ENCODE data around the gene MIEN1. TPM values are rescaled to one million over a fixed set of nuclear protein-coding genes. Genes with fewer than 3 reads are reported as not detected.
A peak's percentile ranks its signal among the peaks of the same experiment; 100 is the strongest.
"Not testable (repeated sequence)": the region's sequence is repeated elsewhere in the genome, so short reads cannot be mapped to it uniquely, and the experiment has no call there.

The MIEN1 gene
- total and polyA plus RNA-seq, 4 donors: 21.6 to 82.4 (median 46.0) TPM

GRCh38 chr17:39752241-39752881 is 22.0 kb upstream of the MIEN1 start:
- intact Hi-C loops (cut with DNase I): loop anchor here in 1 of 2 donors (5.0 kb wide), 1 partner anchor 115 kb away; the partner anchor contains the start of gene STARD3
- DNase-seq: no peak
- 81 to 83% methylated on average over 13 of the region's 13 CpGs for WGBS, 2 donors
- Histone ChIP-seq H3K27ac (ENCODE audit: low read depth in 1 of 2, low read length in 2 of 2) (no peak overlapping the region), H3K27me3 (ENCODE audit: control insufficient read depth in 1 of 2, insufficient read depth in 2 of 2, low read length in 1 of 2) (no peaks in the 10 kb centered on the region), H3K4me3 (ENCODE audit: low read length in 2 of 2) (no peak overlapping the region), H3K36me3 (ENCODE audit: control insufficient read depth in 1 of 2, insufficient read depth in 2 of 2, low read length in 1 of 2) (no peaks in the 10 kb centered on the region), H3K4me1 (ENCODE audit: control insufficient read depth in 1 of 2, insufficient read depth in 2 of 2, low read length in 2 of 2) (no peaks in the 10 kb centered on the region), H3K9me3 (ENCODE audit: control insufficient read depth, low read length) (no peaks in the 10 kb centered on the region)
- ATAC-seq (ENCODE audit: low FRiP score): no peak

- DNase-seq: peak in 1 of 2 donors; percentile 59
- H3K27me3 ChIP-seq (ENCODE audit: control insufficient read depth in 1 of 2, insufficient read depth in 2 of 2, low read length in 1 of 2): no peaks in the 10 kb centered on the region
- 4 to 5% methylated on average over 10 of the region's 10 CpGs for WGBS, 2 donors
Measured at GRCh38 chr17:39751637-39752036, 21.3 kb upstream of the MIEN1 start.

GRCh38 chr17:39751016-39751543 is 20.7 kb upstream of the MIEN1 start:
- intact Hi-C loops (cut with DNase I): loop anchor here in 1 of 2 donors (5.0 kb wide), 1 partner anchor 114 kb away; the partner anchor contains the start of gene STARD3
- Histone ChIP-seq H3K9me3 (ENCODE audit: control insufficient read depth, low read length) (no peaks in the 10 kb centered on the region), H3K27me3 (ENCODE audit: control insufficient read depth in 1 of 2, insufficient read depth in 2 of 2, low read length in 1 of 2) (no peaks in the 10 kb centered on the region), H3K36me3 (ENCODE audit: control insufficient read depth in 1 of 2, insufficient read depth in 2 of 2, low read length in 1 of 2) (no peaks in the 10 kb centered on the region), H3K4me1 (ENCODE audit: control insufficient read depth in 1 of 2, insufficient read depth in 2 of 2, low read length in 2 of 2) (no peaks in the 10 kb centered on the region), H3K27ac (ENCODE audit: low read depth in 1 of 2, low read length in 2 of 2) (no peak overlapping the region), H3K4me3 (ENCODE audit: low read length in 2 of 2) (no peak overlapping the region)
- DNase-seq: peak in 1 of 2 donors; percentile 20
- no peak for ATAC-seq (ENCODE audit: low FRiP score)
- 23 to 27% methylated on average over 5 of the region's 5 CpGs for WGBS, 2 donors

More at GRCh38 chr17:39751637-39752036, 21.3 kb upstream of the MIEN1 start:
- Histone ChIP-seq H3K27ac (ENCODE audit: low read depth in 1 of 2, low read length in 2 of 2) (no peak overlapping the region), H3K36me3 (ENCODE audit: control insufficient read depth in 1 of 2, insufficient read depth in 2 of 2, low read length in 1 of 2) (no peaks in the 10 kb centered on the region), H3K9me3 (ENCODE audit: control insufficient read depth, low read length) (no peaks in the 10 kb centered on the region), H3K4me3 (ENCODE audit: low read length in 2 of 2) (no peak overlapping the region), H3K4me1 (ENCODE audit: control insufficient read depth in 1 of 2, insufficient read depth in 2 of 2, low read length in 2 of 2) (no peaks in the 10 kb centered on the region)
- intact Hi-C loops (cut with DNase I): loop anchor here in 1 of 2 donors (5.0 kb wide), 1 partner anchor 114 kb away; the partner anchor contains the start of gene STARD3
- no peak for ATAC-seq (ENCODE audit: low FRiP score)

GRCh38 chr17:39750131-39751015 is 20.0 kb upstream of the MIEN1 start:
- Histone ChIP-seq H3K4me3 (ENCODE audit: low read length in 2 of 2) (no peak overlapping the region), H3K27ac (ENCODE audit: low read depth in 1 of 2, low read length in 2 of 2) (no peak overlapping the region), H3K36me3 (ENCODE audit: control insufficient read depth in 1 of 2, insufficient read depth in 2 of 2, low read length in 1 of 2) (no peaks in the 10 kb centered on the region), H3K4me1 (ENCODE audit: control insufficient read depth in 1 of 2, insufficient read depth in 2 of 2, low read length in 2 of 2) (no peaks in the 10 kb centered on the region), H3K9me3 (ENCODE audit: control insufficient read depth, low read length) (no peaks in the 10 kb centered on the region), H3K27me3 (ENCODE audit: control insufficient read depth in 1 of 2, insufficient read depth in 2 of 2, low read length in 1 of 2) (no peaks in the 10 kb centered on the region)
- no peak for ATAC-seq (ENCODE audit: low FRiP score)
- WGBS, 2 donors: 27 to 32% methylated on average over 9 of the region's 9 CpGs
- intact Hi-C loops (cut with DNase I): loop anchor here in 1 of 2 donors (5.0 kb wide), 1 partner anchor 113 kb away; the partner anchor contains the start of gene STARD3
- DNase-seq: peak in 1 of 2 donors; percentile 50

- peak in 1 of 2 donors; percentile 14 for DNase-seq
- H3K4me3 ChIP-seq (ENCODE audit: low read length in 2 of 2); H3K9me3 ChIP-seq (ENCODE audit: control insufficient read depth, low read length); intact Hi-C loops (cut with DNase I); H3K27ac ChIP-seq (ENCODE audit: low read depth in 1 of 2, low read length in 2 of 2); H3K27me3 ChIP-seq (ENCODE audit: control insufficient read depth in 1 of 2, insufficient read depth in 2 of 2, low read length in 1 of 2); H3K4me1 ChIP-seq (ENCODE audit: control insufficient read depth in 1 of 2, insufficient read depth in 2 of 2, low read length in 2 of 2); ATAC-seq (ENCODE audit: low FRiP score); H3K36me3 ChIP-seq (ENCODE audit: control insufficient read depth in 1 of 2, insufficient read depth in 2 of 2, low read length in 1 of 2): not testable (repeated sequence)
- WGBS, 2 donors: 90 to 96% methylated on average over 8 of the region's 8 CpGs
Measured at GRCh38 chr17:39748444-39749034, 18.2 kb upstream of the MIEN1 start.

- intact Hi-C loops (cut with DNase I): no loop called here
- Histone ChIP-seq H3K27me3 (ENCODE audit: control insufficient read depth in 1 of 2, insufficient read depth in 2 of 2, low read length in 1 of 2) (no peaks in the 10 kb centered on the region), H3K9me3 (ENCODE audit: control insufficient read depth, low read length) (no peaks in the 10 kb centered on the region), H3K27ac (ENCODE audit: low read depth in 1 of 2, low read length in 2 of 2) (no peak overlapping the region), H3K4me1 (ENCODE audit: control insufficient read depth in 1 of 2, insufficient read depth in 2 of 2, low read length in 2 of 2) (no peaks in the 10 kb centered on the region), H3K4me3 (ENCODE audit: low read length in 2 of 2) (no peak overlapping the region), H3K36me3 (ENCODE audit: control insufficient read depth in 1 of 2, insufficient read depth in 2 of 2, low read length in 1 of 2) (no peaks in the 10 kb centered on the region)
- no peak for ATAC-seq (ENCODE audit: low FRiP score)
- 95 to 99% methylated on average over 4 of the region's 4 CpGs for WGBS, 2 donors
- DNase-seq: peak in 1 of 2 donors; percentile 23
Measured at GRCh38 chr17:39747745-39748144, 17.4 kb upstream of the MIEN1 start.

- no peaks in the 10 kb centered on the region for H3K27me3 ChIP-seq (ENCODE audit: control insufficient read depth in 1 of 2, insufficient read depth in 2 of 2, low read length in 1 of 2)
- H3K4me1 ChIP-seq (ENCODE audit: control insufficient read depth in 1 of 2, insufficient read depth in 2 of 2, low read length in 2 of 2): no peaks in the 10 kb centered on the region
- 93 to 96% methylated on average over 7 of the region's 7 CpGs for WGBS, 2 donors
- H3K27ac ChIP-seq (ENCODE audit: low read depth in 1 of 2, low read length in 2 of 2): no peak overlapping the region
- no peak overlapping the region for H3K4me3 ChIP-seq (ENCODE audit: low read length in 2 of 2)
- no peak for ATAC-seq (ENCODE audit: low FRiP score)
- DNase-seq: peak; percentile 20 to 59
- H3K9me3 ChIP-seq (ENCODE audit: control insufficient read depth, low read length): no peaks in the 10 kb centered on the region
- intact Hi-C loops (cut with DNase I): no loop called here
- no peaks in the 10 kb centered on the region for H3K36me3 ChIP-seq (ENCODE audit: control insufficient read depth in 1 of 2, insufficient read depth in 2 of 2, low read length in 1 of 2)
Measured at GRCh38 chr17:39746145-39746461, 15.8 kb upstream of the MIEN1 start.

- WGBS, 2 donors: 93 to 95% methylated on average over 21 to 23 of the region's 23 CpGs
- no peaks in the 10 kb centered on the region for H3K4me1 ChIP-seq (ENCODE audit: control insufficient read depth in 1 of 2, insufficient read depth in 2 of 2, low read length in 2 of 2)
- H3K9me3 ChIP-seq (ENCODE audit: control insufficient read depth, low read length): no peaks in the 10 kb centered on the region
- H3K36me3 ChIP-seq (ENCODE audit: control insufficient read depth in 1 of 2, insufficient read depth in 2 of 2, low read length in 1 of 2): no peaks in the 10 kb centered on the region
- H3K27ac ChIP-seq (ENCODE audit: low read depth in 1 of 2, low read length in 2 of 2): no peak overlapping the region
- no peak for ATAC-seq (ENCODE audit: low FRiP score)
- intact Hi-C loops (cut with DNase I): no loop called here
- peak; percentile 39 to 63 for DNase-seq
- no peak overlapping the region for H3K4me3 ChIP-seq (ENCODE audit: low read length in 2 of 2)
- H3K27me3 ChIP-seq (ENCODE audit: control insufficient read depth in 1 of 2, insufficient read depth in 2 of 2, low read length in 1 of 2): no peaks in the 10 kb centered on the region
Measured at GRCh38 chr17:39745335-39746144, 15.2 kb upstream of the MIEN1 start.

Data from aorta (tissue), 5 donors.